Progenitor cell of endocrine pancreas (in vitro differentiated cells): Measurements from ENCODE around the gene KLHL18. TPM values are rescaled to one million over a fixed set of nuclear protein-coding genes. Genes with fewer than 3 reads are reported as not detected.
"Not testable (repeated sequence)": the region's sequence is repeated elsewhere in the genome, so short reads cannot be mapped to it uniquely, and the experiment has no call there.

Experiments
- DNase-seq: peaks from one replicate; pipeline ENCODE4 v3.0.0; 2021; ENCODE audit warnings: low spot score; ENCODE audit not compliant: unreplicated experiment
- H3K27ac Mint-ChIP-seq: 2 replicates; pipeline ENCODE4 v1.8.0; 2021; ENCODE audit warnings: mild to moderate bottlenecking, moderate library complexity, mixed read lengths
- H3K27me3 Mint-ChIP-seq: 2 replicates; pipeline ENCODE4 v1.8.0; 2021; ENCODE audit warnings: mixed read lengths
- H3K36me3 Mint-ChIP-seq: 2 replicates; pipeline ENCODE4 v1.8.0; 2022; ENCODE audit warnings: mixed read lengths; ENCODE audit not compliant: insufficient read depth
- H3K4me1 Mint-ChIP-seq: 2 replicates; pipeline ENCODE4 v1.8.0; 2021; ENCODE audit warnings: low read depth, mixed read lengths
- H3K4me3 Mint-ChIP-seq: 2 replicates; pipeline ENCODE4 v1.8.0; 2021; ENCODE audit warnings: low read depth, mild to moderate bottlenecking, moderate library complexity, mixed read lengths
- H3K9me3 Mint-ChIP-seq: 2 replicates; pipeline ENCODE4 v1.8.0; 2021; ENCODE audit warnings: low read depth, mixed read lengths
- total RNA-seq: library from RNA; stranded (reverse); gene quantifications from 2 replicates; pipeline ENCODE4 v1.2.1, GENCODE V29; 2021
- TF ChIP-seq, protein P1 (sequence below): fragments of 200-600 bp; sonication (generic); IDR thresholded peaks from one replicate; pipeline ENCODE4 v1.5.0; 2021; ENCODE audit warnings: antibody characterized with exemption, mild to moderate bottlenecking; ENCODE audit not compliant: unreplicated experiment

Gene KLHL18
- total RNA-seq, 1 donor from 2014 or later, result 33.6 TPM

DNA sequence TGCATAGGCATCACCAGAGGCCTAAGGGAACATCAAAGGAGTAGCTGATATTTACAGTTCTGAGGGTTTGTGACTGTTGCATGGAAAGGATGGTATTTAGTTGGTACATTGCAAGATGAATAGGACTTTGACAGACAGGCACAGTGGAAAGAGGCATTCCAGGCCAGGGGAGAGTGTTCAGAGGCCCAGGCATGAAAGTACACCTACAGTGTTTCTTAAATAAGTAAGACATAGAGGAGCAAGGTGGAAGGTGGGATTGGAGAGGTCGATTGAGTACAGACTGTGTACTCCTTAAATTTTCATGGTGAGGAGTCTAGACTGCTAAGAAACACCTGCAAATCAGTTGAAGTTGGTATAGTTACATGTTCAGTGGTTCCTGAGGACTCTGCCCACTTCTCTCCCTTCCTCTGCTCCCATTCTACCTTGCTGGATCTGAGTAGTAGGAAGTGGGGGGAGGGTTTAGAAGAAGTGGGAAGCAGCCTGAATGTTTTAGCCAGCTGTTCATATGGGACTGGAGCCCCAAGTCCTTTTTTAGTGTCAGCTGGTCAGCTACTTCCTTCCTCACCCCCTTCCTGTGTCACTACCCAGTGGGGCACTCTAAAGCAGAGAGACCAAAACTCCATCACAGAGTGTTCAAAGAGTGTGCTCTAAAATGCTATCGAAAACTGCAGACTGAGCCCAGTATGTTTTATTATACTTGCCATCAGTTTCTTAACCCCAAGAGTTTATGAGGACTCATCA, 14.0 kb downstream of the KLHL18 start:
- H3K36me3 Mint-ChIP-seq, result peaks cover 7% of the 10 kb centered on the region
- no peak overlapping the region for H3K4me3 Mint-ChIP-seq
- no peak for DNase-seq
- H3K27ac Mint-ChIP-seq, result no peak overlapping the region
- TF ChIP-seq, protein P1, sequence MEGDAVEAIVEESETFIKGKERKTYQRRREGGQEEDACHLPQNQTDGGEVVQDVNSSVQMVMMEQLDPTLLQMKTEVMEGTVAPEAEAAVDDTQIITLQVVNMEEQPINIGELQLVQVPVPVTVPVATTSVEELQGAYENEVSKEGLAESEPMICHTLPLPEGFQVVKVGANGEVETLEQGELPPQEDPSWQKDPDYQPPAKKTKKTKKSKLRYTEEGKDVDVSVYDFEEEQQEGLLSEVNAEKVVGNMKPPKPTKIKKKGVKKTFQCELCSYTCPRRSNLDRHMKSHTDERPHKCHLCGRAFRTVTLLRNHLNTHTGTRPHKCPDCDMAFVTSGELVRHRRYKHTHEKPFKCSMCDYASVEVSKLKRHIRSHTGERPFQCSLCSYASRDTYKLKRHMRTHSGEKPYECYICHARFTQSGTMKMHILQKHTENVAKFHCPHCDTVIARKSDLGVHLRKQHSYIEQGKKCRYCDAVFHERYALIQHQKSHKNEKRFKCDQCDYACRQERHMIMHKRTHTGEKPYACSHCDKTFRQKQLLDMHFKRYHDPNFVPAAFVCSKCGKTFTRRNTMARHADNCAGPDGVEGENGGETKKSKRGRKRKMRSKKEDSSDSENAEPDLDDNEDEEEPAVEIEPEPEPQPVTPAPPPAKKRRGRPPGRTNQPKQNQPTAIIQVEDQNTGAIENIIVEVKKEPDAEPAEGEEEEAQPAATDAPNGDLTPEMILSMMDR, result no peak
- H3K4me1 Mint-ChIP-seq, result no peaks in the 10 kb centered on the region
- no peaks in the 10 kb centered on the region for H3K9me3 Mint-ChIP-seq
- H3K27me3 Mint-ChIP-seq, result no peaks in the 10 kb centered on the region

DNA sequence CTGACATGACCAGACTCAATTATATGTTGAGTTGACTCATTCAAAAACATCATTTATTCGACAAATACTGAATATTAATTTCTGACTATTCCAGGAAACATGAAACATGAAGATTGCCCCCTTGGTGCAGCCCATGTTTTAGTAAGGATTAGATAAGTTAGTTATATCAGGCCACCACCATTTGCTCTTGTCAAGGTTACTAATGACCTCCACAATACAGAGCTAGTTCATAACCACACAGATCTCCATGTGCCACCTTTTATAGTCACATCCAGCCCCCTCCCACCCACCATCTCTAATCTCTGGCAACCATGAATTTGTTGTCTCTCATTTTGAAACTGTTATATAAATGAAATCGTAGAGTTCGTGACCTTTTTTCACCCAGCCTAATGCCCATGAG, 15.7 kb downstream of the KLHL18 start:
- TF ChIP-seq, protein P1, result no peak
- no peak overlapping the region for H3K4me3 Mint-ChIP-seq
- H3K36me3 Mint-ChIP-seq, result peaks cover 14% of the 10 kb centered on the region
- H3K4me1 Mint-ChIP-seq, result no peaks in the 10 kb centered on the region
- no peak for DNase-seq
- no peak overlapping the region for H3K27ac Mint-ChIP-seq
- H3K9me3 Mint-ChIP-seq, result no peaks in the 10 kb centered on the region
- no peaks in the 10 kb centered on the region for H3K27me3 Mint-ChIP-seq

DNA sequence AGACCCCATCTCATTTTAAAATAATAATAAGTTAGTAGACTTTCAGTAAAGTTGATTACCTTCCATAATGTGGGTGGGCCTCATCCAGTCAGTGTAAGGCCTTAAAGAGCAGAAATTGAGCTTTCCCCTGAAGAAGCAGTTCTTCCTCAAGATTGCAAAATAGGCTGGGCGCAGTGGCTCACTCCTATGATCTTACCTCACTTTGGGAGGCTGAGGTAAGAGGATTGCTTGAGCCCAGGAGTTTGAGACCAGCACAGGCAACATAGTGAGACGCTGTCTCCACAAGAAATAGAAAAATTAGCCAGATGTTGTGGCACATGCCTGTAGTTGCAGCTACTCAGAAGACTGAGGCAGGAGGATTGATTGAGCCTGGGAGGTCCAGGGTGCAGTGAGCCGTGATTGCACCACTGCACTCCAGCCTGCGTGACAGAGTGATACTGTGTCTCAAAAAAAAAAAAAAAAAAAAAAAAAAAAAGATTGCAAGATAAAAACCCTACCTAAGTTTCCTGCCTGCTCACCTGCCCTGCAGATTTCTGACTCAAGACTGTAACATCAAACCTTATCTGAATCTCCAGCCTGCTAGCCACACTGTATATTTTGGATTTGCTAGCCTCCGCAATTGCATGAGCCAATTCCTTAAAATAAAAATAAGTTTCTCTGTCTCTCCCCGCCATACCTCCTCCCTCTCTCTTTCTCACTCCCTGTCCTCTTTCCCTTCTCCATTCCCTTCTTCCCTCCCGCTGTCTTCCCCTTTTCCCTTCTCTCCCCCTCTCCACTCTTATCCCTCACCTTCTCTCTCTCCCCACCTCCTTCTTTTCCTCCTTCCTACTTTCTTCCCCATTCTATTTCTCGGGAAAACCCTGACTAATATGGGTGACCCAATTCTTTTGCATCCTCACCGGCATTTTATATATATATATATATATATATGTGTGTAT, 16.9 kb downstream of the KLHL18 start:
- Mint-ChIP-seq H3K9me3 (no peaks in the 10 kb centered on the region), H3K36me3 (peaks cover 16% of the 10 kb centered on the region), H3K27ac (no peak overlapping the region), H3K27me3 (no peaks in the 10 kb centered on the region), H3K4me3 (no peak overlapping the region), H3K4me1 (no peaks in the 10 kb centered on the region)
- DNase-seq, result no peak
- TF ChIP-seq, protein P1, result no peak

DNA sequence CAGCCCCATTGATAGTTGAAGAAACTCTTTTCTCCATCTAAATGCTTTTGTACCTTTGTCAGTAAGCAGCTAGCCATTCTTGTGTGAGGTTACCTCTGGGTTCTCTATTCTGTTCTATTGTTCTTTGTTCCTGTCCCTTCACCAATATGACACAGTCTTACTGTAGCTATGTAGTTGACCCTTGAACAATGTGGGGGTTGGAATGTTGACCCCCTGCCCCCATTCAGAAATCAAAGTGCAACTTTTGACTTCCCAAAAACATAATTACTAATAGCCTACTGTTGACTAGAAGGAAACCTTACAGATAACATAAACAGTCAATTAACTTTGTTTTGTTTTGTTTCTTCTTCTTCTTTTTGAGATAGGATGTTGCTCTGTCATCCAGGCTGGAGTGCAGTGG, 18.7 kb downstream of the KLHL18 start:
- Mint-ChIP-seq H3K4me3 (no peak overlapping the region), H3K27me3 (no peaks in the 10 kb centered on the region), H3K27ac (no peak overlapping the region), H3K36me3 (peaks cover 16% of the 10 kb centered on the region), H3K9me3 (no peaks in the 10 kb centered on the region), H3K4me1 (no peaks in the 10 kb centered on the region)
- no peak for DNase-seq
- TF ChIP-seq, protein P1, result no peak

DNA sequence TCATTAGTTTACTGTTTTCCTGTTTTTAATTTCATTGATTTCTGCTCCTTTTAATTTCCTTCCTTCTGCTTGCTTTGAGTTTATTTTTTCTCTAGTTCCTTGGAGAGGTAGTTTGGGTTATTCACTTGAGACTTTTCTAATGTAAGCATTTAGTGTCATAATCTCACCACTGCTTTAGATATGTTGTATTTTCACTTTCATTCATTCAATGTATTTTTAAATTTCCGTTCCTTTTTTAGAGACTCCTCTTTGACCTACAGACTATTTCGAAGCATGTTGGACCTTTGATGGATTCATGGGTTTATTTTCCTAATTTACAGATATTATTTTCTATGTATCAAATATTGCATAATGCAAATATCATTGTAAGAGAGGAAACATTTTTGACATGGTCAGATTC, 23.3 kb downstream of the KLHL18 start:
- Mint-ChIP-seq H3K4me1 (no peaks in the 10 kb centered on the region), H3K36me3 (peaks cover 36% of the 10 kb centered on the region), H3K27me3 (no peaks in the 10 kb centered on the region), H3K27ac (peak overlapping the region; percentile 18), H3K4me3 (no peak overlapping the region), H3K9me3 (peaks cover 7% of the 10 kb centered on the region)
- DNase-seq, result no peak
- TF ChIP-seq, protein P1, result no peak

DNA sequence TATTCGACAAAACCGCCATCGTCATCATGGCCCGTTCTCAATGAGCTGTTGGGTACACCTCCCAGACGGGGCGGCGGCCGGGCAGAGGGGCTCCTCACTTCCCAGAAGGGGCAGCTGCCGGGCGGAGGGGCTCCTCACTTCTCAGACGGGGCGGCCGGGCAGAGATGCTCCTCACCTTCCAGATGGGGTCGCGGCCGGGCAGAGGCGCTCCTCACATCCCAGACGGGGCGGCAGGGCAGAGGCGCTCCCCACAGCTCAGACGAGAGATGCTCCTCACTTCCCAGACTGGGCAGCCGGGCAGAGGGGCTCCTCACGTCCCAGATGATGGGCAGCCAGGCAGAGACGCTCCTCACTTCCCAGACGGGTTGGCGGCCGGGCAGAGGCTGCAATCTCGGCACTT, 26.5 kb downstream of the KLHL18 start:
- not testable (repeated sequence) for DNase-seq, H3K4me1 Mint-ChIP-seq, H3K9me3 Mint-ChIP-seq, H3K27me3 Mint-ChIP-seq, H3K4me3 Mint-ChIP-seq, H3K27ac Mint-ChIP-seq
- peaks cover 23% of the 10 kb centered on the region for H3K36me3 Mint-ChIP-seq
